ENCODE results near the gene MTG2. TPM values are rescaled to one million over a fixed set of nuclear protein-coding genes. Genes with fewer than 3 reads are reported as not detected.

MTG2 gene
- polyA plus RNA-seq, 1 of the 3 experiments (the other 2 are of a cell fraction): 42.9 TPM

DNA sequence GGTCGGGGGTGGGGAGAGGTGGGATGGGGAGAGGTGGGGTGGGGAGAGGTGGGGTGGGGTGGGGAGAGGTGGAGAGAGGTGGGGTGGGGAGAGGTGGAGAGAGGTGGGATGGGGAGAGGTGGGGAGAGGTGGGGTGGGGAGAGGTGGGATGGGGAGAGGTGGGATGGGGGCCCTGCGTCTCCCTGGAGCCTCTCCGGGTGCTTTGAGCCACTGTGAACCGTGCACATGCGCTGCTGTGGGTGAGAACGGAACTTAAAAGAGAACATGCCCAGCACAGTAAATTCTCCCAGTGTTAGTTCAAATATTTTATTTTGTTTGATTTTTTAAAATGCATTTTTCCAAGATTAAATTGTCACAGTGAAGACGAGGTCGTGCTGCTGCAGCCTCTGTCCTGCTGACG is 22.6 kb upstream of the MTG2 start:
- no peak overlapping the region for H3K4me2 ChIP-seq
- H3K9ac ChIP-seq: no peak overlapping the region
- H3K36me3 ChIP-seq (replicated peaks in 1 of 2; ENCODE audit: control insufficient read depth in 1 of 2, insufficient read depth in 2 of 2, low read length in 1 of 2): peaks cover 0 to 28% of the 10 kb centered on the region in 2 experiments
- no peaks in the 10 kb centered on the region for H3K9me3 ChIP-seq
- H3K4me1 ChIP-seq (ENCODE audit: control insufficient read depth in 1 of 2, insufficient read depth in 2 of 2, low read depth in 1 of 2, low read length in 1 of 2): peaks cover 0 to 5% of the 10 kb centered on the region in 2 experiments; a peak in 1 of 4 replicates
- 89% methylated on average over 9 of the region's 9 CpGs for WGBS (ENCODE audit: low lambda C conversion rate)
- TF ChIP-seq MXI1 (IDR thresholded peaks at IDR 0.05; ENCODE audit: low read depth, low read length) (no peak), ELF1 (IDR thresholded peaks at IDR 0.05) (no peak), RAD21 (IDR thresholded peaks at IDR 0.05; ENCODE audit: low read length) (no peak)
- TF ChIP-seq, protein P1, sequence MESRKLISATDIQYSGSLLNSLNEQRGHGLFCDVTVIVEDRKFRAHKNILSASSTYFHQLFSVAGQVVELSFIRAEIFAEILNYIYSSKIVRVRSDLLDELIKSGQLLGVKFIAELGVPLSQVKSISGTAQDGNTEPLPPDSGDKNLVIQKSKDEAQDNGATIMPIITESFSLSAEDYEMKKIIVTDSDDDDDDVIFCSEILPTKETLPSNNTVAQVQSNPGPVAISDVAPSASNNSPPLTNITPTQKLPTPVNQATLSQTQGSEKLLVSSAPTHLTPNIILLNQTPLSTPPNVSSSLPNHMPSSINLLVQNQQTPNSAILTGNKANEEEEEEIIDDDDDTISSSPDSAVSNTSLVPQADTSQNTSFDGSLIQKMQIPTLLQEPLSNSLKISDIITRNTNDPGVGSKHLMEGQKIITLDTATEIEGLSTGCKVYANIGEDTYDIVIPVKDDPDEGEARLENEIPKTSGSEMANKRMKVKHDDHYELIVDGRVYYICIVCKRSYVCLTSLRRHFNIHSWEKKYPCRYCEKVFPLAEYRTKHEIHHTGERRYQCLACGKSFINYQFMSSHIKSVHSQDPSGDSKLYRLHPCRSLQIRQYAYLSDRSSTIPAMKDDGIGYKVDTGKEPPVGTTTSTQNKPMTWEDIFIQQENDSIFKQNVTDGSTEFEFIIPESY (IDR thresholded peaks at IDR 0.05; ENCODE audit: borderline replicate concordance, low read depth): no peak
- no peak overlapping the region for H3K27ac ChIP-seq (ENCODE audit: low read depth in 2 of 2, low read length in 1 of 2)
- H4K20me1 ChIP-seq (ENCODE audit: insufficient read depth): peaks cover 34% of the 10 kb centered on the region
- no peak overlapping the region for H3K4me3 ChIP-seq (ENCODE audit: low read depth in 2 of 2, low read length in 1 of 2)
- POLR2A ChIA-PET: no interaction called here
- no peaks in the 10 kb centered on the region for H3F3A ChIP-seq (replicated peaks; ENCODE audit: insufficient read depth)
- no peaks in the 10 kb centered on the region for H3K27me3 ChIP-seq (ENCODE audit: insufficient read depth)
- no peaks in the 10 kb centered on the region for H3K9me2 ChIP-seq
- CTCF ChIA-PET: no interaction called here
- H3K79me2 ChIP-seq (ENCODE audit: insufficient read depth): peaks cover 41% of the 10 kb centered on the region
- no peak for DNase-seq
- no peak overlapping the region for H2AFZ ChIP-seq (ENCODE audit: low read depth)

DNA sequence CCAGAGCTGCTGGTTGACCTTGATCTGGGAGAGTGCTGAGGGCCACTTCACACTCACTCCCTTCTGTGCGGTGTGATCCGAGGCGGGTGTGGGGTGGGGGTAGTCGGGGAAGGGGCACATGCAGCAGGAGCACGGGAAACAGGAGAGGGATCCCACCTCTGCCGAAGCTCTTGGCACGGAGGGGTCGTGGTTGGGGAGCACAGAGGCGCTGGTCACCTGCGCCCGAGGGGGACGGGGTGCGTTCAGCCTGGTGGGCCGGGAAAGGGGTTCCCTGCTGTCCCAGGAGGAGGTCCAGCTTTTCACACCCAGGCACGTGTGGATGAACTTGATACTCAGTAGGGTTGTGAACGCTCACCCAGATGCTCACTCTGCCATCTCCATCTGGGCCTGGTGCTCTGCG is 22.0 kb upstream of the MTG2 start:
- Histone ChIP-seq H3K27me3 (ENCODE audit: insufficient read depth) (no peaks in the 10 kb centered on the region), H3K9me3 (no peaks in the 10 kb centered on the region), H3K79me2 (ENCODE audit: insufficient read depth) (peaks cover 37% of the 10 kb centered on the region), H3K27ac (ENCODE audit: low read depth in 2 of 2, low read length in 1 of 2) (no peak overlapping the region; a peak in 1 of 4 replicates), H4K20me1 (ENCODE audit: insufficient read depth) (peaks cover 30% of the 10 kb centered on the region), H3K9me2 (no peaks in the 10 kb centered on the region), H3K4me3 (ENCODE audit: low read depth in 2 of 2, low read length in 1 of 2) (no peak overlapping the region), H3K4me1 (ENCODE audit: control insufficient read depth in 1 of 2, insufficient read depth in 2 of 2, low read depth in 1 of 2, low read length in 1 of 2) (peaks cover 0 to 5% of the 10 kb centered on the region in 2 experiments; a peak in 1 of 4 replicates), H3F3A (replicated peaks; ENCODE audit: insufficient read depth) (no peaks in the 10 kb centered on the region), H3K36me3 (replicated peaks in 1 of 2; ENCODE audit: control insufficient read depth in 1 of 2, insufficient read depth in 2 of 2, low read length in 1 of 2) (peaks cover 0 to 32% of the 10 kb centered on the region in 2 experiments), H2AFZ (ENCODE audit: low read depth) (no peak overlapping the region), H3K4me2 (no peak overlapping the region), H3K9ac (no peak overlapping the region)
- POLR2A ChIA-PET: no interaction called here
- CTCF ChIA-PET: no interaction called here
- TF ChIP-seq NRF1 (IDR thresholded peaks at IDR 0.05; ENCODE audit: low read depth, low read length) (no peak), RFX5 (IDR thresholded peaks at IDR 0.05; ENCODE audit: low read length) (no peak), RXRA (IDR thresholded peaks at IDR 0.05; ENCODE audit: borderline replicate concordance, low read depth) (no peak), TAF1 (IDR thresholded peaks at IDR 0.05; ENCODE audit: borderline replicate concordance, low read depth, low read length) (no peak), GATA2 (CRISPR knock-in tag; IDR thresholded peaks at IDR 0.05) (no peak), SMC3 (IDR thresholded peaks at IDR 0.05; ENCODE audit: low read depth, low read length) (no peak)
- TF ChIP-seq, protein P2, sequence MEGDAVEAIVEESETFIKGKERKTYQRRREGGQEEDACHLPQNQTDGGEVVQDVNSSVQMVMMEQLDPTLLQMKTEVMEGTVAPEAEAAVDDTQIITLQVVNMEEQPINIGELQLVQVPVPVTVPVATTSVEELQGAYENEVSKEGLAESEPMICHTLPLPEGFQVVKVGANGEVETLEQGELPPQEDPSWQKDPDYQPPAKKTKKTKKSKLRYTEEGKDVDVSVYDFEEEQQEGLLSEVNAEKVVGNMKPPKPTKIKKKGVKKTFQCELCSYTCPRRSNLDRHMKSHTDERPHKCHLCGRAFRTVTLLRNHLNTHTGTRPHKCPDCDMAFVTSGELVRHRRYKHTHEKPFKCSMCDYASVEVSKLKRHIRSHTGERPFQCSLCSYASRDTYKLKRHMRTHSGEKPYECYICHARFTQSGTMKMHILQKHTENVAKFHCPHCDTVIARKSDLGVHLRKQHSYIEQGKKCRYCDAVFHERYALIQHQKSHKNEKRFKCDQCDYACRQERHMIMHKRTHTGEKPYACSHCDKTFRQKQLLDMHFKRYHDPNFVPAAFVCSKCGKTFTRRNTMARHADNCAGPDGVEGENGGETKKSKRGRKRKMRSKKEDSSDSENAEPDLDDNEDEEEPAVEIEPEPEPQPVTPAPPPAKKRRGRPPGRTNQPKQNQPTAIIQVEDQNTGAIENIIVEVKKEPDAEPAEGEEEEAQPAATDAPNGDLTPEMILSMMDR (IDR thresholded peaks at IDR 0.05): no peak
- TF ChIP-seq, protein P1 (IDR thresholded peaks at IDR 0.05; ENCODE audit: borderline replicate concordance, low read depth): no peak
- TF ChIP-seq, protein P3, sequence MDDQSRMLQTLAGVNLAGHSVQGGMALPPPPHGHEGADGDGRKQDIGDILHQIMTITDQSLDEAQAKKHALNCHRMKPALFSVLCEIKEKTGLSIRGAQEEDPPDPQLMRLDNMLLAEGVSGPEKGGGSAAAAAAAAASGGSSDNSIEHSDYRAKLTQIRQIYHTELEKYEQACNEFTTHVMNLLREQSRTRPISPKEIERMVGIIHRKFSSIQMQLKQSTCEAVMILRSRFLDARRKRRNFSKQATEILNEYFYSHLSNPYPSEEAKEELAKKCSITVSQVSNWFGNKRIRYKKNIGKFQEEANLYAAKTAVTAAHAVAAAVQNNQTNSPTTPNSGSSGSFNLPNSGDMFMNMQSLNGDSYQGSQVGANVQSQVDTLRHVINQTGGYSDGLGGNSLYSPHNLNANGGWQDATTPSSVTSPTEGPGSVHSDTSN (IDR thresholded peaks at IDR 0.05): no peak
- 93% methylated on average over 14 of the region's 17 CpGs for whole genome bisulfite sequencing (ENCODE audit: low lambda C conversion rate)
- DNase-seq: no peak
